Astrocyte of the cerebellum (primary cell): ENCODE data around the gene DESI2.

Experiments
- DNase-seq: peaks from one replicate; pipeline ENCODE4 v3.0.0-alpha.2; 2011; ENCODE audit warnings: low read depth
- H3K4me3 ChIP-seq: 2 replicates; pipeline ENCODE4 v1.5.1; 2011; ENCODE audit warnings: mild to moderate bottlenecking, low read depth, low read length, moderate library complexity
- in situ Hi-C: cut with HindIII; loops from 2 replicates; pipeline ENCODE4 v1.10.0; 2017; ENCODE audit warnings: low sequenced_read_pairs
- TF ChIP-seq, protein P1 (sequence below): IDR thresholded peaks from 2 replicates; pipeline ENCODE4 v1.5.1; 2012; ENCODE audit warnings: low read length, low read depth, moderate library complexity, mild to moderate bottlenecking; ENCODE audit errors: missing control alignments

Gene DESI2

DNA sequence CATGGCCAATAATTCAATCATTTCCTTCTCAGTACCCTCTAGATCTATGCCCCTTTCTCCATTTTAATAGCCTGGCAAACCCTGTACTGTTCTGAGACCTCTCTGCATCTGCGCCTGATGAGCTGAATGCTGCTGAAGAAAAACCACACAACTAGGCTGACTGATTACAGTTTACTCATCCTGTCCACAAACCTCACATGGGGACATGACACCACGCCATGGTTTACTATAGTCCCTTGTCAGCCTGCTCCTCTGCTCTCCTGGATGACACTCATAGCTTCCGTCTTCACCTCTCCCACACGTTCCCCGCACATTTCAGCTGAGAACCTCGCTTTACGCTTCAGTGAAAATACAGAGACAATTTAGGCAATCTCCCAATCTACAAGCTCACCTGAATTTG lies 59.7 kb downstream of the DESI2 start:
- TF ChIP-seq, protein P1, sequence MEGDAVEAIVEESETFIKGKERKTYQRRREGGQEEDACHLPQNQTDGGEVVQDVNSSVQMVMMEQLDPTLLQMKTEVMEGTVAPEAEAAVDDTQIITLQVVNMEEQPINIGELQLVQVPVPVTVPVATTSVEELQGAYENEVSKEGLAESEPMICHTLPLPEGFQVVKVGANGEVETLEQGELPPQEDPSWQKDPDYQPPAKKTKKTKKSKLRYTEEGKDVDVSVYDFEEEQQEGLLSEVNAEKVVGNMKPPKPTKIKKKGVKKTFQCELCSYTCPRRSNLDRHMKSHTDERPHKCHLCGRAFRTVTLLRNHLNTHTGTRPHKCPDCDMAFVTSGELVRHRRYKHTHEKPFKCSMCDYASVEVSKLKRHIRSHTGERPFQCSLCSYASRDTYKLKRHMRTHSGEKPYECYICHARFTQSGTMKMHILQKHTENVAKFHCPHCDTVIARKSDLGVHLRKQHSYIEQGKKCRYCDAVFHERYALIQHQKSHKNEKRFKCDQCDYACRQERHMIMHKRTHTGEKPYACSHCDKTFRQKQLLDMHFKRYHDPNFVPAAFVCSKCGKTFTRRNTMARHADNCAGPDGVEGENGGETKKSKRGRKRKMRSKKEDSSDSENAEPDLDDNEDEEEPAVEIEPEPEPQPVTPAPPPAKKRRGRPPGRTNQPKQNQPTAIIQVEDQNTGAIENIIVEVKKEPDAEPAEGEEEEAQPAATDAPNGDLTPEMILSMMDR, result no peak
- DNase-seq, result no peak
- in situ Hi-C loops, result no loop called here
- no peak overlapping the region for H3K4me3 ChIP-seq

DNA sequence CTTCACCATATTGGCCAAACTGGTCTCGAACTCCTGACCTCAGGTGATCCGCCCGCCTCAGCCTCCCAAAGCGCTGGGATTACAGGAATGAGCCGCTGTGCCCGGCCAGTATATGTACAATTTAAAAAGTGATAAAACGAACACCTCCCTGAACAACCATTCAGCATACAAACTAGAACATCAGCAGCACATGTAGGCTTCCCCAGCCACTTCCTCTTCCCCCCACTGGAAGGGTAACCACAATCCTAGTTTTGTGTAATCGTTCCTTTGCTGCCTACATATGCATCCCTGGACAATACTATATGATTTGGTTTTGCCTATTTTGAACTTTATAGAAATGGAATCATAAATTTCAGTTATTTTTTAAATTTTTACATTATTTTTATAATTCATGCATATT lies 60.4 kb downstream of the DESI2 start:
- no peak for DNase-seq
- H3K4me3 ChIP-seq, result no peak overlapping the region
- TF ChIP-seq, protein P1, result no peak
- in situ Hi-C loops, result no loop called here

DNA sequence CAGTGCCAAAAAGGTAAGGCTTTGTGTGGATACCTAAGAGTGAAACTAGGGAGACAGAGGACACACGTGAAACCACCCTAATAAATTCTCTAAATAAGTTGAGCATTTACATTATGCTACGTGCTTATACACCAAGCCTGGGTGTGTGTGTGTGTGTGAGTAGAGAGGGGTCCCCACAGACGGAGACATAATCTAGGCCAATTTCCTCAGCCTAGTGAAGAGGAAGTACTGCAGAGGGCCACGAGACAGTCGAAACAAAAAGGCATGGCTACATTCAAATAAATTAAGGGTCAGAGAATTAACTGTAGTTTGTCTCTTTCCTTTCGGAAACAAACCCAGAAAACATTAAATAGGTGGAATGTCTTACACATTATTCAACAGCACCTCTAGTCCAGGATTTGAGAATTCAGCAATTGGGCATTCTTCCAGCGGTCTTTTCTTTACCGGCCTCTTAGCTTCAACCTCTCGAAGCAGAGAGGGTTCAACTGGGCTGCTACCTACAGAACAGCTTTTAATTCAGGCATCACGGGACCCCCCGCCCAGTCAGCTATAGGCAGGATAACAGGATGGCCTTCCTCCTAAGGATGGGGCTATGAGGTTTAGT lies 75.0 kb downstream of the DESI2 start:
- TF ChIP-seq, protein P1, result no peak
- DNase-seq, result no peak
- no peak overlapping the region for H3K4me3 ChIP-seq
- in situ Hi-C loops, result no loop called here

DNA sequence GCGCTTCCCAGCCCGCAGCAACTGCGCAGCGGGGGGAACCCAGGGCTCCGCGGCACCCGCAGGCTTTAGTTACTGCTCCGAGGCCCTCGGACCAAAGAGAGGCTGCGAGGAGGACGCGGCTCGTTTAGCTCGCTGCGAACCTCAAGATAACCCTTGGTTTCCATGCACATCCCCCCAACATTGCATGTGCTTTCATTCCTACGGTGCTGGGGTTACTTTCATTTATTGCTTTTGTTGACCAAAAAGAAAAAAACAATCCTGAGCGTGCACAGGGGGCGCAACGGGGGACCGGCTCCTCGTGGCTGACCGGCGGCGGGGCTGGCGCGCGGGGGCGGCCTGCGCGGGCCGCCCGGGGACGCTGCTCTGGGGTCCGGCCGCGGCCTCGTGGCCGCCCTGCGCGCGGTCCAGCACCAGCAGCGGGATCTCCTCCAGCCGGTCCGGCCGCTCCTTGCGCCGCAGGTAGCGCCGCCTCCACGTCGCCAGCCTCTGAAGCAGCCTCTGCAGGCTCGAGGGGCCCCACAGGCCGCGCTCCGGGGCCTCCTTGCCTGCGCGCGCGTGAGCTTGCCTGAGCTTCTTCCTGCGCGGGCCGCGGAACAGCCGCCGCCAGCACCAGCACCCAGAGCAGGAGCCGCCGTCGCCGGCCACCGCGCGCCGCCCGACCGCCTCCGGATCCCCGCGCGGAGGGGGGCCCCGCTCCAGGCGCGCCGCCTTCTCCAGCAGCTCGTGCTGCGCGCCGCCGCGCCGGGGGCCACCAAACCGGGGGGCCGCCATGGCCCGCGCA lies 77.4 kb downstream of the DESI2 start:
- TF ChIP-seq, protein P1, result no peak
- H3K4me3 ChIP-seq, result peak overlapping the region; percentile 34
- in situ Hi-C loops, result no loop called here
- DNase-seq, result no peak

DNA sequence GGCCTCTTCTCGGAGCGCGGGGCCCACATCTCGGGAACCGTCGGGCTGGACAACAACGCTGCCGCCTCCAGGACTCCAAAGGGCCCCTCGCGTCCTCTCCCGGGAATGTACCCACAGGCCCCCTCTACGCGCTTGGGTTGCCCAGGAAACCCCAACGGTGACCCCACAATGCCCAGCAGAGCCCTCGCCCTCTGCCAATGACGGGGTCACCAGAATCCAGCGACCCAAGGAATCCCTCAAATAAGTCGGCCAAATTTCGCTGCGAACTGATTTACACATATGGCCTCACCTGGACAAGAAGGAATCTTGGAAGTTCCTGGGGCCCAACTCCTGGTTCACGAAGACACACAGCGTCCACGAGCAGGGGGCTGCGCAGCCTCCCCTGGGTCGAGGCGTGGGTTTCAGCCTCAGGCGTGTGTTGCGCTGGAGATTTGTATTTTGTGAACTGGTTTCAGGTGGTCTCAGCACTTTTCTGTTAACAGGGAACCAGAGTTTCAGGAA lies 78.1 kb downstream of the DESI2 start:
- no peak for DNase-seq
- peak overlapping the region; percentile 34 for H3K4me3 ChIP-seq
- in situ Hi-C loops, result no loop called here
- TF ChIP-seq, protein P1, result no peak

DNA sequence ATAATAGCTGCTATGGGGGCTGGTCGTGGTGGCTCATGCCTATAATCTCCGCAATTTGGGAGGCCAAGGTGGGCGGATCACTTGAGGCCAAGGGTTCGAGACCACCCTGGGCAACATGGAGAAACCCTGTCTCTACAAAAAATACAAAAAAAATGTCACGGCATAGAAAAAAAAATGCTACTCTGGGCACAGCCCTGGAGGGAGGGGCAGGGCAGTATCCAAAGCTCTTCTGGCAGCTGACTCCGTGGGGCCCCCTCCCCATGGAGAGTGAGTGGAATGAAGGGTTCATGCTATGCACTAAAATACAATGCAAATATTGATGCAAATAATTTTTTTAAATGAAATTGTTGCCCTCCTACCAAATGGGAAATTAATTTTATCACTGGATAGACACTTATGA lies 78.7 kb downstream of the DESI2 start:
- TF ChIP-seq, protein P1, result no peak
- DNase-seq, result no peak
- no peak overlapping the region for H3K4me3 ChIP-seq
- in situ Hi-C loops, result no loop called here
